LNCAP (cell line): ENCODE measurements around the gene MAGEC1.

Experiments used
- CTCF ChIP-seq: fragments of 450-650 bp; IDR thresholded peaks from 2 replicates; pipeline ENCODE4 v1.5.1; 2017; ENCODE audit warnings: mild to moderate bottlenecking

MAGEC1 gene

GRCh38 chrX:141947350-141947749, 43.7 kb downstream of the MAGEC1 start:
- TF ChIP-seq CTCF, result no peak

- TF ChIP-seq CTCF, result no peak
These were observed 48.9 kb downstream of the MAGEC1 start for GRCh38 chrX:141952603-141953002.

- TF ChIP-seq CTCF, result no peak
These were observed 55.0 kb downstream of the MAGEC1 start for GRCh38 chrX:141958675-141959074.
